Measurements from ENCODE around the gene ABHD8. TPM values are rescaled to one million over a fixed set of nuclear protein-coding genes. Genes with fewer than 3 reads are reported as not detected.

ABHD8 gene
- total and polyA plus RNA-seq, 2 of the 13 experiments (the other 11 are each of a cell fraction or from before 2014, with no cell fraction given), result 6.3 to 7.2 TPM

DNA sequence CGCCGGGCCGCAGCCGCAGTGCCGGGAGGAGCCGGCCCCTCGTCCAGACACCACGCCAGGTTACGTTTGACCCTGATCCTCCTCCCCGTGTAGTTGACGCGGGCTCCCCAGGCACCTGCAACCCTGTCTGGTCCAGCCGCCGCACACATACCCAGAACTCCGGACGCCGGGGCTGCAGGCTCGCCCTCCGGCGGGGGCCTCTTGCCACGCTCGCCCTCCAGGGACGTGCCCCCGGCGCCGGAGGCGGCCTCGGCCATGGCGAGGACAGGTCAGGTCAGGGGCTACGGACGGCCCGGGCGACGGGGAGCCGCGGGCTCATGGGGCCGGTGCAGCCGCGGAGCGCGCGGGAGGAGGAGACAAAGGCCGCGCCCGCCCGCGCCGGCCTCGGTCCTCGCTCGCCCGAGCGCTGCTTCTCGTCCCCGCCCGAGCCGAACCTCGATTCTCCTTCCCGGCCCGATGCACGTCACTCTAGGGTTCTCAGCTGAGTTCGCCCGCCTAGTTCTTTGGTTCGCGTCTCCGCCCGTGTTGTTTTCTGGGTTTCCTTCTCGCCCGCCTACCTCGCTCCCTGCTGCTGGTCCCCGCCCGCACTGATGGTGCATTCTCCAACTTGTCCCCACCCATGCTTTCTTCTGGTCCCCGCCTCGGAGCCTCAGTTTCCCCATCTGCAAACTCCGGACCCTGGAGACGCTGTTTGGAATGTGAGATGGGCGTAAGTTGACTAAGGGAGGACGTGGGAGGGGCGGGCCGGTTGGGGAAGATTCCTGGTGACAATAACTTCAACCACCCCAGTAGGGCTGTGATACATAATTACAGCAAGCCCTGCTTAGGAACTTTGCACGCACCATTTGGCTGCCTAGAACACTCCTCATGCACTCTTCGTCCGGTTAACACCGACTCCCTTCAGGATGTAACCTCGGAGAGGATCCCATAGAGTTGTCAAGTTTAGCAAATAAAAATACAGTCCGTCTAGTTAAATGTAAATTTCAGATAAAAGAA is 31.5 kb upstream of the ABHD8 start, which contains the start of gene ANO8 (continued):
- TF ChIP-seq MIXL1 (CRISPR knock-in tag; IDR thresholded peaks at IDR 0.05), result 0 out of 2 replicates have a peak, but pooled peaks have one; percentile 15
- TF ChIP-seq, protein P1, sequence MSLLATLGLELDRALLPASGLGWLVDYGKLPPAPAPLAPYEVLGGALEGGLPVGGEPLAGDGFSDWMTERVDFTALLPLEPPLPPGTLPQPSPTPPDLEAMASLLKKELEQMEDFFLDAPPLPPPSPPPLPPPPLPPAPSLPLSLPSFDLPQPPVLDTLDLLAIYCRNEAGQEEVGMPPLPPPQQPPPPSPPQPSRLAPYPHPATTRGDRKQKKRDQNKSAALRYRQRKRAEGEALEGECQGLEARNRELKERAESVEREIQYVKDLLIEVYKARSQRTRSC (CRISPR knock-in tag; IDR thresholded peaks at IDR 0.05; ENCODE audit: low read depth), result no peak
- 0 out of 2 replicates have a peak, but pooled peaks have one; percentile 37 for TF ChIP-seq EED (CRISPR knock-in tag; IDR thresholded peaks at IDR 0.05)
- peak; percentile 60; the same call in 1 of the 2 replicates for TF ChIP-seq ZIK1 (CRISPR knock-in tag; IDR thresholded peaks at IDR 0.05; ENCODE audit: borderline replicate concordance, low read depth)
- peak; percentile 69 for TF ChIP-seq NR2C2 (CRISPR knock-in tag; IDR thresholded peaks at IDR 0.05; ENCODE audit: borderline replicate concordance)
- TF ChIP-seq ZNF549 (CRISPR knock-in tag; IDR thresholded peaks at IDR 0.05), result no peak
- no peak; the same call in 1 of the 2 replicates for TF ChIP-seq DR1 (CRISPR knock-in tag; IDR thresholded peaks at IDR 0.05)
- TF ChIP-seq SMAD3 (CRISPR knock-in tag; IDR thresholded peaks at IDR 0.05), result no peak; the same call in 1 of the 2 replicates
- no peak for TF ChIP-seq HNRNPK (IDR thresholded peaks at IDR 0.05; ENCODE audit: low read depth, low read length, poor library complexity, severe bottlenecking)
- TF ChIP-seq ZNF17 (CRISPR knock-in tag; IDR thresholded peaks at IDR 0.05), result no peak
- TF ChIP-seq ZNF180 (CRISPR knock-in tag; IDR thresholded peaks at IDR 0.05; ENCODE audit: borderline replicate concordance, low read depth), result no peak
- no peak for TF ChIP-seq SKIL (CRISPR knock-in tag; IDR thresholded peaks at IDR 0.05; ENCODE audit: borderline replicate concordance)
- no peak for TF ChIP-seq AHDC1 (CRISPR knock-in tag; IDR thresholded peaks at IDR 0.05; ENCODE audit: borderline replicate concordance)
